ENCODE data around the gene ACACA. TPM values are rescaled to one million over a fixed set of nuclear protein-coding genes. Genes with fewer than 3 reads are reported as not detected.
"Not testable (repeated sequence)": the region's sequence is repeated elsewhere in the genome, so short reads cannot be mapped to it uniquely, and the experiment has no call there.

ACACA gene
- total RNA-seq, 2 donors from 2014 or later = 37.3 to 39.1 TPM

- no peak for DNase-seq (ENCODE audit: low spot score)
- intact Hi-C loops (cut with DNase I) = no loop called here
These were observed 309.5 kb downstream of the ACACA start for GRCh38 chr17:37097154-37097553.

- intact Hi-C loops (cut with DNase I) = no loop called here
- DNase-seq (ENCODE audit: low spot score) = no peak
These were observed 310.6 kb downstream of the ACACA start for GRCh38 chr17:37096071-37096470.

GRCh38 chr17:37094391-37094790 lies 312.2 kb downstream of the ACACA start:
- intact Hi-C loops (cut with DNase I) = no loop called here
- no peak for DNase-seq (ENCODE audit: low spot score)

DNA sequence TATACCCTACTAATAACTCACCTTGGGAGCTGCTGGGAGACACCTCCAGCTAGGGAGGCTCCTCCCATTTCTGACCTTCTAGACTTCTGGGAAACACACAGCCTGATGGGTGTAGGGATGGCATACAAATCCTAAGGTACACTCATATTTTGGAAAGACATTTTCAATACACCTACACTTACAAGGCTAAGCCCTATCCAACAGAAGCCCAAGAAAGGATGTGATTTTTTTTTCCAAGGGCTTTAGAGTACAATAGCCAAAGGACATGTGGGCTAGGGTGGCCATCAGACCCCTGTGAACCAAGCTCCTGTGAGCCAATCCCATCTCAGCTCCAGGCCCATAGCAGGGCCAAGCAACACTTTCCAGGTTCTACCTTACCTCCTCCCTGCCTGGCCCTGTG lies 313.9 kb downstream of the ACACA start:
- intact Hi-C loops (cut with DNase I) = no loop called here
- DNase-seq (ENCODE audit: low spot score) = no peak

DNA sequence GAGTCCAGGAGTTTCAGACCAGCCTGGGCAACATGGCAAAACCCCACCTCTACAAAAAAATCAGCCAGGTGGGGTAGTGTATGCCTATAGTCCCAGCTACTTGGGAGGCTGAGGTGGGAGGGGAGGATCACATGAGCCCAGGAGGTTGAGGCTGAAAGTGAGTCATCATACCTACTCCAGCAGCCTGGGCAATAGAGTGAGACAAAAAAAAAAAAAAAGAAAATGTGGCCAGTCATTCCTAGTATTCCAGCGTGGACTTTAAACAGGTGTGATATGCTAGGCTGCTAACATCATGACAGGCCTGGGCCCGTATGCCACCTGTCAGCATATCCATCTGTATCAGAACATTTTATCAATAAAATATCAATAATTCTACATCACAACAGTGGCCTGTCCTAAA lies 314.6 kb downstream of the ACACA start:
- intact Hi-C loops (cut with DNase I) = no loop called here
- DNase-seq (ENCODE audit: low spot score) = no peak

GRCh38 chr17:37090941-37091340 lies 315.7 kb downstream of the ACACA start:
- intact Hi-C loops (cut with DNase I) = no loop called here
- no peak for DNase-seq (ENCODE audit: low spot score)

DNA sequence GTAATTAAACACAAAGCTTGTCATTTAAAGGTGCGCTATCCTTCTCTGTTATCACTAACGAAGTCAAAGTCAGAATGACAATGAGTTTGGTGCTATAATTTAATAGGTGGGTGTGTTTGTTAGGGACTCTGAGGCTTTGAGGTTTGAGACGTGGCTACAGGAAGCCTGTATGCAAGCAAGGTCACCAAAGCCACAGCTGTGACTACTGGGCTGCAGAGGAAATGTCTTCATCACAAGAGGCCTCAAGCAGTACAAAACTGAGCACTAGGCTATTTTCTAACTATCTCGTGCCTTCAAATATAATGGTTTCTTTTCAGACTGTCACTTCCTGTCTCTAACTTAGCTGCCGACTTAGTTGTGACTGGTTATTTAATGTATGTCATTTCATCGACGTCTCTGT lies 316.7 kb downstream of the ACACA start:
- intact Hi-C loops (cut with DNase I) = no loop called here
- no peak for DNase-seq (ENCODE audit: low spot score)

DNA sequence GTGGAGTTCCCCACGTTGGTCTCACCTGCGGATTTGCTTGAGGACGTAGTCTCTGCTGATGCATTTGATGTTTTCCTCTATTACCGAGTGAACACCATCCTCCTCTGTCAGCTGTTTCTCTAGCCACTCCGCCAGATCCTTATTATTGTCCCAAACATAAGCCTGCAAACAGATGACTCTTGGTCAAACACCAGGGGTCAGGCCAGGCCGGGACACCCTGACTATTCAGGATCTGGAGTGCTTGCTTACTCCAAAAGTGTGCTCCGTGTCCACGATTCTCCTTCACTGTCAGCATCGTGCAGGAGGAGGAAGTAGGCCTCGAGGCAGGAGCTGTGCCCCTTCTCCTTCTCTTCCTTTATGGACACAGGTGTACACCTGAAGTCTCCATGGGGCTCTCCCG lies 317.7 kb downstream of the ACACA start:
- DNase-seq (ENCODE audit: low spot score) = no peak
- intact Hi-C loops (cut with DNase I) = no loop called here

GRCh38 chr17:37088459-37088858 lies 318.2 kb downstream of the ACACA start:
- intact Hi-C loops (cut with DNase I) = no loop called here
- DNase-seq (ENCODE audit: low spot score) = no peak

DNA sequence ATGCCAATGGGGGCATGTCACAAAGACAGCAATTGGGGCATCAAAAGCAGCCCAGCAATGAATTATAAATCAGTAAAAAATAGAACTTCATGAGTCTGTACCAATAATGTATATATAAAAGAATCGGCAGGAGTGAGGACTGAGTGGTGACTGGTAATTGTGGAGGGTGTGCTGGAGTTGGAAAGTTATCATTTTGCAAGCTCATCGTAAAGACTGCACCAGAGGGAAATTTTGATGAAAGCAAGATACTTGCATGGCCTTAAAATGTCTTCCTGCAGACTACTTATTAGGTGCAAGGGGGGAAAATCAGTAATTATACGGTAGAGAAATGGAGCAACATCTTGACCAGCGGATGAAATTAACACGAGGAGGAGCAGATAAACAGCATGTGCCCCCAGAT lies 319.0 kb downstream of the ACACA start:
- intact Hi-C loops (cut with DNase I) = no loop called here
- no peak for DNase-seq (ENCODE audit: low spot score)

GRCh38 chr17:37086948-37087347 lies 319.7 kb downstream of the ACACA start:
- DNase-seq (ENCODE audit: low spot score) = no peak
- intact Hi-C loops (cut with DNase I) = no loop called here

DNA sequence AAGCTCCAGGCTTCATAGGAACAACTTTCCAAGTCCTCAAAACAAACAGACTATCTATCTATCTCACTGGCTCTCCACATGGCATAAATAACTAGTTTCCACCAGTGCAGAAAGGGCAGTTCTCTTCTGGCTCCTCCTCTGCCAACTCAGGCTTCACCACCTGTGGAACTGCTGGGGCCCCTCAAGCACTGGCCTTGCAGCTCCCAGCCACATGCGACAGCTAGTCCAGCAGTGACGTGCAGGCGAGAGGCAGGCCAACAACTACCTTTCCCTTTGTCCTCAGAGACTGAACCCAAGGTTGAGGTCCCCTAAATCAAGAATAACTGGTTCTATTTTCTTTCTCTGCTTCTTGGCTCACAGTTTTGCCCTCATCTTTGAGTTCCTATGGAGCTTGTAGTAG lies 320.3 kb downstream of the ACACA start:
- intact Hi-C loops (cut with DNase I) = no loop called here
- no peak for DNase-seq (ENCODE audit: low spot score)

- DNase-seq (ENCODE audit: low spot score) = no peak
- intact Hi-C loops (cut with DNase I) = no loop called here
These were observed 322.3 kb downstream of the ACACA start for GRCh38 chr17:37084372-37084771.

DNA sequence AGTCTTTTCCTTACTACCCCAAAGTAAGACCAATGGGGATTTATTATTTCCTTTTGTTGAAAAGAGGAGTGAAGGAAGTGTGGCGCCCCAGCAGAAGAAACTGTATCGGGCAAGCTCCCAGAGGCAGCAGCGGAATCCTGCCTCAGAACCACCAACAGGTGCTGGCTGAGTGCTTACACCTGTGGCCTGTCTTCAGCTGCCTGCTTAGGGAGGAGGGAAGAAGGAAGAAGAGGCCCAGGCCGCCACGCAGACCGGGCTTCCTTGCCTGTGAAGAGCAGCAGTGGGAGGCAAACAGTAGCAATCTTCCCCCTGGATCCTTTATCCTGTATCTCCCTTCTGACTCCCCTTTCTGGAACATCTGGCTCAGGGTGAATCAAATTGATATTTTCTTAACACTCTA lies 323.2 kb downstream of the ACACA start:
- no peak for DNase-seq (ENCODE audit: low spot score)
- intact Hi-C loops (cut with DNase I) = no loop called here

DNA sequence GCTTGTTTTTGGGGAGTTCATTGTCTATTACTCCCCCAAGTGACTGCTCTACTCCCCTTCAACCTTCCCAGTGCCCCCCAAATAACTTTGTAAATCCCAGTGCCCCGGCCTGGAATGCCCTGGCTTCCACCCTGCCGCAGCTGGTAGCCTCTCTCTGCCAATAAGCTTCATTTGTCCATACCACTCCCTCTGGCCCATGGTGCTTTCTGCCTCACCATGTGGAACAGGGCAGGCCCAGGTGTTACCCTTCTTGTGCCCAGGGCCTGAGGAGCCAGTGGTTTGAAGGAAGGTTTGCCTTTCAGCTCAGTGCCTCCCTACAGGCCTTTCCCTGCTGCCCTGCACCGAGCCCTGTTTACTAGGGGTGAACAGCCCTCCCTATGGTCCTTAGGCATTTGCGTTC lies 323.7 kb downstream of the ACACA start:
- intact Hi-C loops (cut with DNase I) = no loop called here
- no peak for DNase-seq (ENCODE audit: low spot score)

DNA sequence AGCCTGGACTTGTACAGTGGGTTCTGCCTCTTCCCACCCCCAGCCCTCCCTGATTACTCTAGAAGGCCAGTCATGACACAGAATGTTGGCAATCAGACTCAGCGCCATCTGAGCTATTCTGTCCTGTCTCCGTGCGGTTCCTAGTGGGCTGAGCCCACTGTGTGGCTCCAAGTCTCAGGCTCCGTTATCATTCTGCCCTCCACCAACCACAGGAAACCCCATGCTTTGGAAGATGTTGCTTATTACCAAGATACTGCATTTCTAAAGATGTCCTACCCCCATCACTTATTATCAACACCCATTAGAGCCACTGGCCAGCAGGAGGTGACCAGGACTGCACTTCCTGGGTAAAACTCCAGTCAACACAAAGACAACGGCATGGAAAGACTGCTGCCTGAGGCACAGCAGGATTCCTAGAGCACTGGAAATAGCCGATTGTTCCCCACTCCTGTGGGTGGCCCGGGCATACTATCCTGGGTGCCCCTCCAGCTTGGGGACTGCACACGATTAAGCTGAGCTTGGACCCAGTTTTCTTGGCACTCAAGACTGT lies 324.2 kb downstream of the ACACA start:
- no peak for DNase-seq (ENCODE audit: low spot score)
- intact Hi-C loops (cut with DNase I) = no loop called here

- intact Hi-C loops (cut with DNase I) = no loop called here
- DNase-seq (ENCODE audit: low spot score) = no peak
These were observed 325.3 kb downstream of the ACACA start for GRCh38 chr17:37081287-37081686.

GRCh38 chr17:37079735-37080134 lies 326.9 kb downstream of the ACACA start:
- DNase-seq (ENCODE audit: low spot score) = no peak
- intact Hi-C loops (cut with DNase I) = no loop called here

GRCh38 chr17:37079065-37079708 lies 327.4 kb downstream of the ACACA start:
- intact Hi-C loops (cut with DNase I) = no loop called here
- no peak for DNase-seq (ENCODE audit: low spot score)

DNA sequence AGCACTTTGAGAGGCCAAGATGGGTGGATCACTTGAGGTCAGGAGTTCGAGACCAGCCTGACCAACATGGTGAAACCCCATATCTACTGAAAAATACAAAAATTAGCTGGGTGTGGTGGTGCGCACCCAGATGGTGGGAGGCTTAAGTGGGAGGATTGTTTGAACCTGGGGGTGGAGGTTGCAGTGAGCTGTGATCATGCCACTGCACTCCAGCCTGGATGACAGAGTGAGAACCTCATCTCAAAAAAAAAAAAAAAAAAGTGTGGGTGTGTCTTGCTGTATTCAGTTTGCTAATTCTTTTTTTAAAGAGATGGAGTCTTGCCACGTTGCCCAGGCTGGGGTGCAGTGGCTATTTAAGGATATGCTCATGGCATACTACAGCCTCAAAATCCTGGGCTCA lies 333.2 kb downstream of the ACACA start:
- DNase-seq (ENCODE audit: low spot score); intact Hi-C loops (cut with DNase I): not testable (repeated sequence)

DNA sequence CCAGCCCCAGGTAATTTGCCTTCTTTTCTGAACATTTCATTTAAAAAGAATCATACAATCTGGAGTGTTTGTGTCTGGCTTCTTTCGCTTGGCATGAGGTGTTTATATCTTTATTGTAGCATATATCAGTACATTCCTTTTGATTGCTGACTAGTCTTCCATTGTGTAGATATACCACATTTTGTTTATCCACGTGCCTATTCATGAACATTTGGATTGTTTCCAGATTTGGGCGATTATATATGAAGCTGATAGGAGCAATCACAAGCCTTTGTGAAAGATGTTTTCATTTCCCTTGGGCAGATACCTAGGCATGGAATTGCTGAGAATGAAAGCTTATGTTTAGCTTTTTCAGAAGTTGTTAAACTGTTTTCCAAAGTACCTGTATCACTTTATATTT lies 337.5 kb downstream of the ACACA start:
- DNase-seq (ENCODE audit: low spot score) = no peak
- intact Hi-C loops (cut with DNase I) = no loop called here

- intact Hi-C loops (cut with DNase I) = no loop called here
- DNase-seq (ENCODE audit: low spot score) = no peak
These were observed 338.4 kb downstream of the ACACA start for GRCh38 chr17:37068266-37068665.

Measured in posterior vena cava (tissue), 2 donors.